Hematopoietic multipotent progenitor cell treated with erythropoietin and hydrocortisone succinate and interleukin-3 and kit ligand, for 8 days (in vitro differentiated cells): Measurements from ENCODE around the gene TTC28.
A peak's percentile ranks its signal among the peaks of the same experiment; 100 is the strongest.
"Not testable (repeated sequence)": the region's sequence is repeated elsewhere in the genome, so short reads cannot be mapped to it uniquely, and the experiment has no call there.

Experiments
- DNase-seq: peaks from one replicate; pipeline ENCODE4 v3.0.0-alpha.2; 2015

The TTC28 gene

GRCh38 chr22:28480000-28480715 lies 199.5 kb downstream of the TTC28 start:
- no peak for DNase-seq

- DNase-seq = no peak
These were observed 201.1 kb downstream of the TTC28 start for GRCh38 chr22:28478564-28478963.

DNA sequence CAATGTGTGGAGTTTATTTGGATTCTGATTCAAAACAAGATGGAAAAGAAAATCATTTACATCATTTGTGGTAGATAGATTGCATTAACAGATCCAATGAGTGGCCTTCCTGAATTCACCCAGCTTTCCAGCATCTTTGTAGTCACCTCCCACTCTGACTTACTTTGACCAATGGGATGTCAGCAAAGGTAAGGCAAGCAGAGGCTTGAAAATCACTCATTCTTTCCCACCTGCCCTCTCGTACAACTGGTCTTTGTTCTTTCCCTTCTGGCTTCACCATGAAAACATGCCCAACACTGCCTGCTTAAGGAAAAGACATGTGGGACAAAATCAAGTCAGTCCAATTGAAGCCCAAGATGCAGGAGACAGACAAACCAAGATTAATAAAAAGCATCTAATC lies 202.1 kb downstream of the TTC28 start:
- no peak for DNase-seq

DNA sequence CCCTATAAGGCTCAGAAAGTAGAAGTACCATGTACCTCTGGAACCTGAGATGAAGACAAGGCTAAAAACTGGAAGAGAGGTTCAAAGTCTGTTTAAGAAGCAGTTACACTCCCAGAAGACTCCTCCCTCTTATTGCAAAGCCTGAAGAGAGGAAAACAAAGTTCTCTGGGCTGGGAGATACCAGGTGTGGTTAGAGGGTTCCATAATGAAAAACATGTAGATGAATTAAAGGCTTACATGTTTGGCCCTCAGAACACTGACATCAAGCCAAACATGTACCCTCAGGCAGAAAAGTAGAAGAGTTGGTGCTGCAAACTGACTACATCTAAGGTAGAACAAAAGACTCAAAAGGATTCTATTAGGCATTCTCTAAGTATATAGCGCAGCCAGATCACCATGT lies 205.3 kb downstream of the TTC28 start:
- DNase-seq = no peak

DNA sequence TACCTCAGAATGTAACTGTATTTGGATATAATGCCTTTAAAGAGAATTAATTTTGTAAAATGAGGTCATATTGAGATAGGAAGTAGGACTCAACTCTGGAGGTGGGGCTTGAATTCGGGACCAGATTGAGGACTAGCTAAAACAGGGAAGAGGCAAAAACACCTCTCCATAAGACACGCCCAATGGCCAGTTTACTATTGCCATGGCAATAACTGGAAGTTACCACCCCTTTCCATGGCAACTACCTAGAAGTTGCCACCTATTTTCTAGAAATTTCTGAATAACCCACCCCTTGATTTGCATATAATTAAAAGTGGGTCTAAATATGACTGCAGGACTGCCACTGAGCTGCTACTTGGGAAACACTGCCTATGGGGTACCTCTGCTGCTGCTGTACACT lies 206.4 kb downstream of the TTC28 start:
- no peak for DNase-seq

GRCh38 chr22:28467055-28467454 lies 212.6 kb downstream of the TTC28 start:
- DNase-seq = not testable (repeated sequence)

GRCh38 chr22:28466399-28466798 lies 213.2 kb downstream of the TTC28 start:
- no peak for DNase-seq

DNA sequence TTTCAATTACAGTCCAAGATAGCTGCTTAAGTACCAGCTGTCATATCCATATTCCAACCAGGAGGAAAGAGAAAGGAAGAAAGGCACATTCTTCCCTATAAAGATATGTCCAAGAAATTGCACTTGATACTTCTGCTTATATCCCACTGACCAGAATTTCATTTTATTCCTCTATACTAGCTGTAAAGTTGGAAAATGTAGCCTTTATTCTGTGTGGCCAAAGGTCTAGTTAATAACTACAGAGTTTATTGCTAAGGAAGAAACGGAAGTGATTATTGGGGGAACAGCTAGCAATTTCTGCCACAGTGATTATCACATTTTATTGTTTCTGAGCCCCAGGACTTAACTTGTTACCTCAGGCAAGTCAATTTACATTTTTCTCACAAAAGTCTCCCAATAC lies 213.8 kb downstream of the TTC28 start:
- DNase-seq = no peak

DNA sequence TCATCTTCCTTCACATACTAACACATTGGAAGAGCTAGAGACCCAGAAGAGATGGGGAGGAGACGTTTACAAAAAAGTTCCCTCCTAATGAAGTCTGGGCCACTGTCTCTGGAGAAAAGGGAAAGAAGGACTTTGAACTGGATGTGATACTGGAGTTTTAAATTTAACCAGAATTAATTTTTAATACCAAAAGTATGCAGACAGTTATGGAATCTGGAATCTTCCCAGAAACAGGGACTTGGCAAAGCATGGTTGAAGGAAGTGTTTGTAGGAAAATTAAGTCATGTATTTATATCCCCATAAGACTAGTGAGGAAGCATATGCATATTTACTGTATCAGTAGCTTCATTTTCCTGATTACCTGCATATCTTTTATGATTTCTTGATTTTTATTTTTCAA lies 215.5 kb downstream of the TTC28 start:
- DNase-seq = no peak

DNA sequence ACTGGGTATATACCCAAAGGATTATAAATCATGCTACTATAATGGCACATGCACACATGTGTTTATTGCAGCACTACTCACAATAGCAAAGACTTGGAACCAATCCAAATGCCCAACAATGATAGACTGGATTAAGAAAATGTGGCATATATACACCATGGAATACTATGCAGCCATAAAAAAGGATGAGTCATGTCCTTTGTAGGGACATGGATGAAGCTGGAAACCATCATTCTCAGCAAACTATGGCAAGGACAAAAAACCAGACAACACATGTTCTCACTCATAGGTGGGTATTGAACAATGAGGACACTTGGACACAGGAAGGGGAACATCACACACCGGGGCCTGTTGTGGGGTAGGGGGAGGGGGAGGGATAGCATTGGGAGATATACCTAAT lies 216.2 kb downstream of the TTC28 start:
- DNase-seq = not testable (repeated sequence)

- no peak for DNase-seq
These were observed 216.7 kb downstream of the TTC28 start for GRCh38 chr22:28462901-28463300.

DNA sequence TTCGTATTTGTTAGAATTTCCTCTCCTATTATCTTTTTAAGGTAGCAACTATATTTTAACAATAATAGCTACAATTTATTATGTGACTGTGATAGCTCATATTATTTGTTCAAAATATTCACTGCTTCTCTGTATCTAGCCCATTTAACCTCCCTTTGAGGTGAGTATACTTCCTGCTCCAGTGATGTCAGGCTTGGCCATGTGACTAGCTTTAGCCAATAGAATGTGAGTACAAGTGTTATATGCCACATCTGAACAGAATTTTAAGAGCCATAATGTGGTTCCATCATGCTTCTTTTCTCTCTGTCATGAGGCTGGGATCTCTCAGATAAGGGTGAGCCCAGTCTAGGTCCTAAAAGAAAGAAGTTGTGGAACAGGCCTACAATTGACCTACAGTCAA lies 217.6 kb downstream of the TTC28 start:
- no peak for DNase-seq

DNA sequence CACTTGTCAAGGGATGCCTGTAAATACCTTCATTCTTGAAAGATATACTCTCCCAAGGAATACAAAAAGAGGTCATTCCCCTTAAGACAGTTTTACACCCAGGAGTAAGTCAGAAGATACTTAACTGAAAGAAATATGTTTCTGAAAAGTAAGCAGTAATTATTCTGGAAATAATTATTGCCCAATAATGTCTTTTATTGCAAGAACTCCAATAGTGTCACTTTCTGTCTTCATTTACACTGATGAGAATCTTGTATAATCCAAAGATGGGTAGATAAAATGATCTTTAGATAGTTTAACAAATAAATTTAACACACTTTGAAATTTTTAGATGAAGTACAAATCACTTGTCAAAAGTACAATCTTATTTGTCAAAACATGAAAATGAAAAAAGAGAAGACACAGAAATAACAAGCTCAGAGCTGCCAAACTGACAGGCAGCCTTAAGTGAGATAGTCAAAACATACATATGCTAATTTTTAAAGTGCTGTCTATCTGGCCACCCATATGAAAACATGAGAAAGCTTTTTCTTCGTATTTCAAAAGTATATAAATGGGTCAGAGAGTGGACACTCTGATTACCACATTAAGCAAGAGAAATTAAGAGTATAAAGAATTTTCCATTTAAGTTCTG lies 225.1 kb downstream of the TTC28 start:
- no peak for DNase-seq

DNA sequence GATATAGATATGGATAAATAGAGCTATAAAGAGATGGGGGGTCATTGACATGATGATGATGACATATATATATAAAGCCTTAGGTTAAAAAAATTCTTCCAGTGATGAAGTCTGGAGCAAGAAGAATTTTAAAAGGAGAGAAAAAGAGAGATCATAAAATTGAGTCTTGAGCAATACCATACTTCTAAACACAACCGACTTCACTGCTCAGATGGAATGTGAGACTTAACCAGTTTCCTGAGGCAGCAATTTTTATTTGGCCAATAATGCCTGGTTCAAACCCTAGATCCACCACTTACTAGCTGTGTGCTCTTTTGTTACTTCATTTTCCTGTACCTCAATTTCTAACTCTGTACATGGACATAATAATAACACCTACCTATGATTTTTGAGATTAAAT lies 229.5 kb downstream of the TTC28 start:
- DNase-seq = no peak

- DNase-seq = no peak
These were observed 230.6 kb downstream of the TTC28 start for GRCh38 chr22:28449041-28449440.

- no peak for DNase-seq
These were observed 231.0 kb downstream of the TTC28 start for GRCh38 chr22:28448625-28449024.

GRCh38 chr22:28444659-28445058 lies 235.0 kb downstream of the TTC28 start:
- DNase-seq = no peak

DNA sequence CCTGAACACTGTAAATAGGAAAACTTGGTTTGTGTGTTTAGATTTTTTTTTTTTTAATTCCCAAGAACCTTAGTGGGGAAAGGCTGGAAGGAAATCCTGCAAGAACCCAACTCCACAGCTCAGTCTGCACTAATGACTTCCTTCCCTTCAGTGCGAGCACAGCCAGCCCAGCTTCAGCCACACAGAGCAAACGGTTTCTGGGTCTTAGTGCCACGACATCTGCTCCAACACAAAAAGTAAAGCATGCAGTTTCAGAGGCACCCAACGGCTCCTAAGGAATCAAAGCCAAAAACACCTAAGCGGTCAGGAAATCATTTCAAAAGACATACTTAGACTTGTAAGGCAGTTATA lies 236.1 kb downstream of the TTC28 start:
- DNase-seq = peak; percentile 11

DNA sequence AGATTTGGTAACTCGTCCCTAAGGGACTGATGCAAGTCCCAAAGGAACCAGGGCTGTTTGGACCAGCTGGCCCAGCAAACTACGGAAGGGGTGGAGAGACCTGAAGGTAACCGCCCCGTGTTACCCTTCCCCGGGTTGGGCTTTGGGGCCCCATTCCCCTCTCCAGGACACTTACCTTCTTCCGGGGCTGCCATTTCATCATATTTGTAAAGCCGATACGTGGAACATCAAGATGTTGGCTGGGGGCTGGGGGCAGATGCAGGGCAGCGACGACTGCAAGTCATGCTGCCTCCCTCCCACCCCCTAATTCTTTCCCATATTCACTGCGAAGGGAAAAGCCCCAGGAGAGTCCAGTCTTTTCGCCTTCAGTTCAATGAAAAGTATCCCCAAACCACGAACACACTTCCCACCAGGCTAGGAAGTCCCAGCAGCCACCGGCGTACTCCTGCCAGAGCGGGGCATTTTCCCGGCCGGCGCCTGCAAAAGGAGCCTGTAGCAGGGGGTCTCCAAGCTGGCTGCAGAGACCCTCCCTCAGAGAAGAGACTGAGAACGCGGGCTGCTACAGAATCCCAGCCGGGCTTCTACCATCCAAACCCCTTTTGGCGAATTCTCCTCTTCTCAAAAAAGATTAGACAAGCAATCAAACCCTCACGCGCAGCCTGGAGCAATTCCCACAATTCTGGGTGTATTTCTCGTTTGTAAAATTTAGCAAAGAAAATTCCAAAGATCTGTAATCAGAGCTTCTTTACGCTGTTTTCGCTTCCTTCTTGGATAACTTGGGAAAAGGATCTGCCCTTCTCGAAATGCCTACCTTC lies 236.7 kb downstream of the TTC28 start:
- no peak for DNase-seq

DNA sequence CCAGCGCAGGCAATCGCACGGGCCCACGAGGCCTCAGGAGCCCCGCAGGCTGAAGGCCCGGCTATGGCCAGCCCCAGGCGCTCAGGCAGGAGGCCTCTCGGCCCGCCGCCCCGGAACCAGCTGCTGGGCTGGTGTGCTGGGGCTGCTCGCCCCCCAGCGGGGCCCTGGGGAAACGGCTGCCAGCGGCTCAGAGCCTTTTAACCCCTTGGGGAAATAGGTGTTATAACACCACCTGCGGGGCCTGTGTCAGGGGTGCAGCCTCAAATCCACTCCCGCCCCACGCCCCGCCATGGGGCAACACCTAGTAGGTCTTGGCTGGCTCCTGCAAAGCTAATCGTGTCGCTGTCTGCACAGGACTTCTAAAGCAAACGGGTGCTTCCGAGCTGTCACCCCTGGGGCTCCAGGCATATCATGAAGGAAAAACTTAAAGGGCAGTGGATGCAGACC lies 237.4 kb downstream of the TTC28 start:
- DNase-seq = peak; percentile 75

- no peak for DNase-seq
These were observed 237.8 kb downstream of the TTC28 start for GRCh38 chr22:28441720-28442263.

GRCh38 chr22:28440592-28441390 lies 238.8 kb downstream of the TTC28 start:
- peak; percentile 42 for DNase-seq
